ENCODE measurements around the gene DENND11. TPM values are rescaled to one million over a fixed set of nuclear protein-coding genes. Genes with fewer than 3 reads are reported as not detected.

The DENND11 gene
- total RNA-seq, 6 donors from 2014 or later = 17.5 to 36.0 (median 29.1) TPM

GRCh38 chr7:141673346-141673745, 28.6 kb downstream of the DENND11 start:
- no peak for DNase-seq
- H3K27ac ChIP-seq = no peak overlapping the region
- WGBS, 2 donors = 79 to 87% methylated on average over 3 of the region's 3 CpGs
- H3K36me3 ChIP-seq = peaks cover 0 to 36% (median 0%) of the 10 kb centered on the region in 4 donors
- ATAC-seq (ENCODE audit: low FRiP score in 2 of 2) = no peak
- no peak for TF ChIP-seq POLR2A (IDR thresholded peaks at IDR 0.05)
- TF ChIP-seq EP300 (IDR thresholded peaks at IDR 0.05) = no peak
- TF ChIP-seq CTCF (IDR thresholded peaks at IDR 0.05) = no peak
- no peak for TF ChIP-seq POLR2AphosphoS5 (IDR thresholded peaks at IDR 0.05)
- no peaks in the 10 kb centered on the region for H3K9me3 ChIP-seq
- H3K4me3 ChIP-seq = no peak overlapping the region
- H3K4me1 ChIP-seq = no peaks in the 10 kb centered on the region
- no peaks in the 10 kb centered on the region for H3K27me3 ChIP-seq

- DNase-seq (no peak), ATAC-seq (ENCODE audit: low FRiP score in 2 of 2) (peak in 1 of 2 donors; percentile 18)
- WGBS, 2 donors = 88% methylated on average over 7 of the region's 7 CpGs
- Histone ChIP-seq H3K4me1 (no peaks in the 10 kb centered on the region), H3K4me3 (no peak overlapping the region), H3K9me3 (no peaks in the 10 kb centered on the region), H3K27me3 (no peaks in the 10 kb centered on the region), H3K36me3 (peaks cover 0 to 34% (median 0%) of the 10 kb centered on the region in 4 donors), H3K27ac (no peak overlapping the region)
- TF ChIP-seq POLR2A (IDR thresholded peaks at IDR 0.05) = no peak
- TF ChIP-seq POLR2AphosphoS5 (IDR thresholded peaks at IDR 0.05) = peak in 1 of 2 donors; percentile 31
Observed at GRCh38 chr7:141671705-141672496, 30.1 kb downstream of the DENND11 start.

GRCh38 chr7:141668853-141669252, 33.1 kb downstream of the DENND11 start:
- Histone ChIP-seq H3K27ac (no peak overlapping the region), H3K4me1 (no peaks in the 10 kb centered on the region), H3K27me3 (no peaks in the 10 kb centered on the region), H3K9me3 (no peaks in the 10 kb centered on the region), H3K4me3 (no peak overlapping the region), H3K36me3 (peaks cover 0 to 53% (median 13%) of the 10 kb centered on the region in 4 donors)
- DNase-seq (no peak), ATAC-seq (ENCODE audit: low FRiP score in 2 of 2) (no peak)
- 85 to 93% methylated on average over 2 of the region's 2 CpGs for WGBS, 2 donors
- TF ChIP-seq POLR2A (IDR thresholded peaks at IDR 0.05) = no peak
- no peak for TF ChIP-seq POLR2AphosphoS5 (IDR thresholded peaks at IDR 0.05)
- no peak for TF ChIP-seq EP300 (IDR thresholded peaks at IDR 0.05)
- TF ChIP-seq CTCF (IDR thresholded peaks at IDR 0.05) = no peak

- Histone ChIP-seq H3K27ac (no peak overlapping the region), H3K36me3 (peaks cover 0 to 57% (median 17%) of the 10 kb centered on the region in 4 donors)
- DNase-seq = no peak
Observed at GRCh38 chr7:141666071-141666470, 35.9 kb downstream of the DENND11 start.

More at GRCh38 chr7:141666071-141666470, 35.9 kb downstream of the DENND11 start:
- H3K4me1 ChIP-seq = peaks cover 0 to 6% (median 4%) of the 10 kb centered on the region in 4 donors
- H3K4me3 ChIP-seq = no peak overlapping the region
- WGBS, 2 donors = 94 to 97% methylated on average over 4 of the region's 4 CpGs
- TF ChIP-seq POLR2AphosphoS5 (IDR thresholded peaks at IDR 0.05) (no peak), EP300 (IDR thresholded peaks at IDR 0.05) (no peak), CTCF (IDR thresholded peaks at IDR 0.05) (no peak), POLR2A (IDR thresholded peaks at IDR 0.05) (no peak)
- no peaks in the 10 kb centered on the region for H3K27me3 ChIP-seq
- no peaks in the 10 kb centered on the region for H3K9me3 ChIP-seq
- ATAC-seq (ENCODE audit: low FRiP score in 2 of 2) = no peak
